Activated CD4-positive, alpha-beta T cell treated with anti-CD3 and anti-CD28 coated beads, Interleukin-2, amount 10 ng/mL, durations not matched to agents 24 days and 14 days (primary cell): Measurements from ENCODE around the gene GRIP1. TPM values are rescaled to one million over a fixed set of nuclear protein-coding genes. Genes with fewer than 3 reads are reported as not detected.
A peak's percentile ranks its signal among the peaks of the same experiment; 100 is the strongest.
"Not testable (repeated sequence)": the region's sequence is repeated elsewhere in the genome, so short reads cannot be mapped to it uniquely, and the experiment has no call there.

Source experiments
- DNase-seq: peaks from one replicate; pipeline ENCODE4 v3.0.0; 2022
- H3K27ac Mint-ChIP-seq: one replicate; pipeline ENCODE4 v1.8.0; 2022; ENCODE audit warnings: mild to moderate bottlenecking, mixed read lengths
- H3K27me3 Mint-ChIP-seq: one replicate; pipeline ENCODE4 v1.8.0; 2022; ENCODE audit warnings: mixed read lengths
- H3K36me3 Mint-ChIP-seq: one replicate; pipeline ENCODE4 v1.8.0; 2022; ENCODE audit warnings: low read depth, mild to moderate bottlenecking, mixed read lengths
- H3K4me1 Mint-ChIP-seq: one replicate; pipeline ENCODE4 v1.8.0; 2021; ENCODE audit warnings: mixed read lengths
- H3K4me3 Mint-ChIP-seq: one replicate; pipeline ENCODE4 v1.8.0; 2022; ENCODE audit warnings: mild to moderate bottlenecking, moderate library complexity, mixed read lengths
- H3K9me3 Mint-ChIP-seq: one replicate; pipeline ENCODE4 v1.8.0; 2021; ENCODE audit warnings: mixed read lengths
- intact Hi-C: fragments of 100-400 bp; cut with micrococcal nuclease; formaldehyde crosslinking; loops from one replicate; pipeline ENCODE4 v1.15.1; 2023
- total RNA-seq: library from RNA; stranded (reverse); gene quantifications from 2 replicates; pipeline ENCODE4 v1.2.3, GENCODE V29; 2022

The GRIP1 gene
- total RNA-seq, 1 donor from 2014 or later, result 0.40 TPM

DNA sequence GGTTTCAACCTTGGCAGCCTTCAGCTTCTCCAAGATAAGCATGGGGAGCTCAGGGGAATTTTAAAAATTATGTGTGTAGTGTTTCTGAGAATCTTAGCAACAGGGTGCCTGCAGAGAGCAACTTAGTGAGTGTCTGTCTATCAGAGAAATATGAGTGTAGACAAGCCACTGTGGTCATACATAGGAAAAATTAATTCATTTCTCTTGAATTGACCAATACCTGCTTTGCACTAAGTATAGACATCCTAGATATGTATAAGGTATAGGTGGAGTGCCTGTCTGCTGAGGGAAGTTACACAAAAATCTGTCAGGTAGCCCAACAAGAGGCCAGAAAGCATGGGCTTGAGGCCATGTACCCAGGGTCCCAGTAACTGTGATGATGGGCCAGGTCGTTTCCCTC is 355.9 kb downstream of the GRIP1 start:
- Mint-ChIP-seq H3K27ac (no peak overlapping the region), H3K27me3 (no peaks in the 10 kb centered on the region), H3K9me3 (no peaks in the 10 kb centered on the region), H3K36me3 (peaks cover 70% of the 10 kb centered on the region), H3K4me3 (no peak overlapping the region), H3K4me1 (peaks cover 15% of the 10 kb centered on the region)
- peak; percentile 49 for DNase-seq
- intact Hi-C loops, result no loop called here

DNA sequence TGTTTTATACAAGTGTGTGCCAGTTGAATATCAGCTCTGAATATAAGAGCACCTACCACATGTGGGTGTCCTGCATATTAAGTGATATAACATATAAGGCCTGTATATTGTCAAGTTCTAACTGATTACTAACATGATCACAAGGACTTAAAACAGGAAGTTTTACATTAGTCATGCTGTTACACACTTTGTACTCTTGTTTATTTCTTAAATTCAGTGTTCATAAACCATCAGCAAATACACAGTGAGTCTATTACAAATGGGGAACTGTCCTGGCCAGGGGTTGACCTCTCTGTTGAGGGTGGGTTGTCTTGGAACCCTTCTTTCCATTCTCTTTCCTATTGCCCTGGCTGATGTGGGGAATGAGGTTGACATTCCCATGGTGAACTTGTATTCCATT is 357.4 kb downstream of the GRIP1 start:
- intact Hi-C loops, result no loop called here

DNA sequence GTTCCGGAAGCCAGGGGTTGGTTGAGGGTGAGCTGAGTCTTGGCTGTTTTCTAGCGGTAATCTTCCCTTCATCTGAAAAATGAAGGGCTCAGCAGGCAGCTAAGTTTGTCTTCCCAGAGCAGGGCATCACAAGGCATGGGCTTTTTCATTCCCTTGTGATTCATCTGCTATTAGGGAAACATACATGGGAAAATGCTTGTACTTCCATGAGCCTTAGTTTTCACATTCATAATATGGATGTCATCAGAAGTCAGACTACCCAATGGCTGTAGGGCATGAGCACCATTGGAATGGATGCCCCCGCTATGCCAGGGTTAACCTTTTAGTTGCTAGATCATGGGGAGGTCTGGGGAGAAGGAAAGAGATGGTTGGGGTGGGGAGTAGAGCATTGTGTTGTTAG is 357.9 kb downstream of the GRIP1 start:
- no peaks in the 10 kb centered on the region for H3K9me3 Mint-ChIP-seq
- no peak overlapping the region for H3K27ac Mint-ChIP-seq
- intact Hi-C loops, result no loop called here
- H3K36me3 Mint-ChIP-seq, result peaks cover 66% of the 10 kb centered on the region
- no peak overlapping the region for H3K4me3 Mint-ChIP-seq
- H3K4me1 Mint-ChIP-seq, result peaks cover 16% of the 10 kb centered on the region
- H3K27me3 Mint-ChIP-seq, result no peaks in the 10 kb centered on the region
- peak; percentile 41 for DNase-seq

More for the DNA sequence above, 357.4 kb downstream of the GRIP1 start:
- H3K4me1 Mint-ChIP-seq, result peaks cover 16% of the 10 kb centered on the region
- H3K4me3 Mint-ChIP-seq, result no peak overlapping the region
- H3K9me3 Mint-ChIP-seq, result no peaks in the 10 kb centered on the region
- peak; percentile 37 for DNase-seq
- H3K36me3 Mint-ChIP-seq, result peaks cover 66% of the 10 kb centered on the region
- H3K27me3 Mint-ChIP-seq, result no peaks in the 10 kb centered on the region
- H3K27ac Mint-ChIP-seq, result no peak overlapping the region

DNA sequence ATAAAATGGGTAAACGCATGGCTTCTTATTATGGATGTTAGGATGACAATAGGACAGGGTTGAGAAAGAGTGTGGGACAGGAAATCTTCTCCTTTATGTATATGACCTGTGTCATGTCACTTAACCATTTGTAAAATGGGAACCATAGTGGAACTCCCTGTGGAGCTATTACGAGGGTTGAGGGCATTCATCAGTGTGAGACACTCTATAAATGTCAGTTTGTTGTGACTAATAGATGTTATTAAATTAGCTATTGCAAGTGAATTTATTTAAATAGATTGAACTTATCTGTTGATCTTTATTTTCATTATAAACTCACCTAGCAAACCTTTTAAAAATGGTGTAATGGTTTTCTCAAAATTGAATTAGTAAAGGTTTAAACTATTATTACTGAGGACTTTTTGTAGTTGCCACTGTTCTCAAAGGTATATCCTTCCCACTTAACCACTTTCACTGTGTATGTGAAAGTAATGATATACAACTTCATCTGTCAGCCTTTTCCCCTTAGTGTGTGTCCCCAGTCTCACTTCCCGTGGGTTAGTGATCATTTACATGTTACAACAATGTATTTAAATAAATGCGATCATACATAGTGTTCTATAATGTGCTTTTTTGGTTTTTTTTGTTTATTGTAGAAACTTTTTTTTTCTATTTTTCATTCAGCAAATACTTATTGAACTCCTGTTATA is 359.5 kb downstream of the GRIP1 start:
- H3K27ac Mint-ChIP-seq, result no peak overlapping the region
- H3K4me3 Mint-ChIP-seq, result no peak overlapping the region
- peak; percentile 20 for DNase-seq
- intact Hi-C loops, result no loop called here
- peaks cover 64% of the 10 kb centered on the region for H3K36me3 Mint-ChIP-seq
- H3K27me3 Mint-ChIP-seq, result no peaks in the 10 kb centered on the region
- H3K9me3 Mint-ChIP-seq, result no peaks in the 10 kb centered on the region
- H3K4me1 Mint-ChIP-seq, result peaks cover 16% of the 10 kb centered on the region

DNA sequence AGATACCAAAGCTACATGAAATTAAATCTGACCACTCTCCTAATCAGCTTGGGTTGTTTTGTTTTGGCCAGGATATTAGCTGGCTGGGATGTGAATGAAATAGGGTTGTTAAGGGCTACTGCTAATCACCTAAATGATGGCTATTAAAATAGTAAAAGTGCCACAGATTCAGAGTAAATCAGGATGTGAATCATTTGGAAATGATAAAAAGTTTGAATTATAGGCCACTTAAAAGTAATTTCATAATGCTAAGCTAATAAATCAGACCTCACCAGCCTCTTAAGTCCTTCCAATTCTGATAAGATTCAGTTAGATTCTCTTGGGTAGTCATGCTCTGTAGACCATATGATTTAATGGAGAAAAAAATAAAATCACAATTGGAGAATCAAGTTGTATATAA is 364.6 kb downstream of the GRIP1 start:
- H3K9me3 Mint-ChIP-seq, result no peaks in the 10 kb centered on the region
- no peak overlapping the region for H3K4me3 Mint-ChIP-seq
- H3K27me3 Mint-ChIP-seq, result no peaks in the 10 kb centered on the region
- H3K4me1 Mint-ChIP-seq, result peaks cover 46% of the 10 kb centered on the region
- peaks cover 72% of the 10 kb centered on the region for H3K36me3 Mint-ChIP-seq
- peak; percentile 14 for DNase-seq
- intact Hi-C loops, result no loop called here
- H3K27ac Mint-ChIP-seq, result no peak overlapping the region

DNA sequence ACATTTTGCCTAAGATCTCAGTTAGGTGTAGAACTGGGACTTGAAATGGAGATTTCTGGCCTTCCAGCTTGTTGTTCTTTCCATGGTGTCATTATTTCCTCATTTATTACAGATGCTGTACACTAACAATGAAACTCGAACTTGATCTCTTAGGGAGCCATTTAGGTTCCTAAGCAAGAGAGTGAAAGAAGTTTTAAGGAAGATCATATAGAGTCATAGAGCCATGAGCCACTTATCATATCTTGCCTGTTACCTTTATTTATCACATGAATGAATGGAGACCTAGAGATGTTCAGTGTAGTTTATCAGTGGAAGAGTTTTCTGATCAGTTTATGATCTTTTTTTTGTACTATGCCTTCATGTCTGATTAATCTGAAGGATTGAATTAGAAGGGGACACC is 366.7 kb downstream of the GRIP1 start:
- intact Hi-C loops, result no loop called here

DNA sequence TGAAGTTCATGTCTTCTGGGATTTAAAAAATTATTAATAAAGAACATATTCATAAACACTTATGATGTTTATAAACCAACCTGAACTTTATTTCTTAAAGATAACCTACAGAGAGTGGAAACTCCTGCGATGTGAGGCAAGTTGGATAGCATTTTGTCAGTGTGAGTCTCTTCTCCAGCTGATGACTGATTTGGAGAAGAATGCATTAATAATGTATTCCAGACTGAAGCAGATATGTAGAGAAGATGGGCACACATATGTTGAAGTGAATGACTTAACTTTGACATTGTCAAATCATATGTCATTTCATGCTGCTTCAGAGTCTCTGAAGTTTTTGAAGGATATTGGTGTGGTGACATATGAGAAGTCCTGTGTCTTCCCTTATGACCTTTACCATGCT is 369.3 kb downstream of the GRIP1 start:
- Mint-ChIP-seq H3K27me3 (no peaks in the 10 kb centered on the region), H3K36me3 (peaks cover 79% of the 10 kb centered on the region)
- intact Hi-C loops, result loop anchor here (10.0 kb wide), 1 partner anchor 645 kb away; no protein-coding TSS in a partner anchor

More for the DNA sequence above, 366.7 kb downstream of the GRIP1 start:
- Mint-ChIP-seq H3K4me1 (peaks cover 51% of the 10 kb centered on the region), H3K9me3 (no peaks in the 10 kb centered on the region), H3K4me3 (peak overlapping the region; percentile 54), H3K27ac (peak overlapping the region; percentile 2), H3K27me3 (no peaks in the 10 kb centered on the region), H3K36me3 (peaks cover 76% of the 10 kb centered on the region)
- no peak for DNase-seq

DNA sequence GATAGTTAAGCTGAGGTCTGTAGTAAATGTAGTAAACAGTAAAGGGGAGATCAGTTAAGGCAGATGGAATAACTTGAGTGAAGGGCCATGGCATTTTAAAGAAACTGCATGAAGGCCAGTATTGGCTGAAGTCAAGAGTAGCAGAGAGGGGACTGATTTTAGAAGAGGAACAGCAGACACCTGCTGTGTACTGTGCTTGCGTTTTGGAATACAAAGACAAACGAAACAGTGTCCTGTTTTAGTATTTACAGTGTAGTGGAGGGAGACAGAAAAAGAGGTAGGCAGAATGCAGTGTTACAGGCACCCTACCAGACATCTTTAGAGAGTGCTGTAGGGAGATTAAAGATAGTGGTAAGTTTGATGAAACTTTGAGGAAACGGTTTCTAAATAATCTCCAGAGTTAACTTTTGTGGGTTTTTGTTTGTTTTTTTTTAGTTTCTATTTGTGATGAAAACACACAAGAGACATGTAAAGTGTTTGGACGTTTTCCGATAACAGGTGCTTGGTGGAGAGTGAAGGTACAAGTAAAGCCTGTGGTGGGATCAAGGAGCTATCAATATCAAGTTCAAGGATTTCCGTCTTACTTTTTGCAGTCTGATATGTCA is 374.5 kb downstream of the GRIP1 start:
- Mint-ChIP-seq H3K9me3 (no peaks in the 10 kb centered on the region), H3K36me3 (peaks cover 43% of the 10 kb centered on the region), H3K27me3 (no peaks in the 10 kb centered on the region), H3K4me3 (peak overlapping the region; percentile 99), H3K4me1 (peaks cover 52% of the 10 kb centered on the region), H3K27ac (peak overlapping the region; percentile 100)
- intact Hi-C loops, result loop anchor here (5.0 to 10.0 kb wide), 3 partner anchors 640 to 1692 kb away; partner anchors contain the start of genes LEMD3 and RASSF3
- peak; percentile 70 for DNase-seq

More for the DNA sequence above, 369.3 kb downstream of the GRIP1 start:
- no peaks in the 10 kb centered on the region for H3K9me3 Mint-ChIP-seq
- no peak overlapping the region for H3K4me3 Mint-ChIP-seq
- H3K27ac Mint-ChIP-seq, result no peak overlapping the region
- peaks cover 64% of the 10 kb centered on the region for H3K4me1 Mint-ChIP-seq
- no peak for DNase-seq

DNA sequence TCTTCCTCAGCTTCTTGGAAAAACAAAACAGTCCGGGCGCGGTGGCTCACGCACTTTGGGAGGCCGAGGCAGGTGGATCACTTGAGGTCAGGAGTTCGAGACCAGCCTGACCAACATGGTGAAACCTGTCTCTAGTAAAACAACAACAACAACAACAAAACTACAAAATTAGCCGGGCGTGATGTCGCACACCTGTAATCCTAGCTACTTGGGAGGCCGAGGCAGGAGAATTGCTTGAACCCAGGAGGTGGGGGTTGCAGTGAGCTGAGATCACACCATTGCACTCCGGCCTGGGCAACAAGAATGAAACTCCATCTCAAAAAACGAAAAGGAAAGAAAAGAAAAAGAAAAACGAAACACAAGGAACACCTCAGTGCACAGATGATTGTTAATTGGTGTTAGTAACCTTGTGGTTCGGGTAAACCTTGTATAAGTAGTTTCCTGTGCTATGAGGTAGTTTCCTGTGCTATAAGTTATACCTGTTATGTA is 375.5 kb downstream of the GRIP1 start:
- H3K9me3 Mint-ChIP-seq, H3K27me3 Mint-ChIP-seq: not testable (repeated sequence)
- H3K27ac Mint-ChIP-seq, result peak overlapping the region; percentile 100
- H3K4me3 Mint-ChIP-seq, result peak overlapping the region; percentile 99
- H3K36me3 Mint-ChIP-seq, result peaks cover 37% of the 10 kb centered on the region
- intact Hi-C loops, result loop anchor here (5.0 to 10.0 kb wide), 3 partner anchors 639 to 1691 kb away; partner anchors contain the start of genes LEMD3 and RASSF3
- H3K4me1 Mint-ChIP-seq, result peaks cover 47% of the 10 kb centered on the region
- DNase-seq, result peak; percentile 83

DNA sequence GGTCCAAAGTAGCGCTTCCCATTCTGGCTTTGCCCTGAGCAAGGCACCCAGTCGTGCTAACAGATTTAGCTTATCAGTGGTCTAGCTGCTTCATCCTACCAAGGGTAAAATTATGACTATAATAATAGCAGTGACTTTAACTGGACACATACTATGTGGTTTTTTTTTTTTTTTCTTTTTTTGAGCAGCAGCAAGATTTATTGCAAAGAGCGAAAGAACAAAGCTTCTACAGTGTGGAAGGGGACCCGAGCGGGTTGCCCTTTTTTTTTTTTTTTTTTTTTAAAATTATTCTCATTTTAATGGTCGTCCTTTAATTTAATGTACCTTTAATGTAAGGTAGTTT is 376.1 kb downstream of the GRIP1 start:
- Mint-ChIP-seq H3K9me3 (no peaks in the 10 kb centered on the region), H3K27me3 (no peaks in the 10 kb centered on the region), H3K36me3 (peaks cover 32% of the 10 kb centered on the region), H3K27ac (peak overlapping the region; percentile 100), H3K4me1 (peaks cover 44% of the 10 kb centered on the region), H3K4me3 (peak overlapping the region; percentile 99)
- DNase-seq, result no peak
- intact Hi-C loops, result loop anchor here (1.0 to 10.0 kb wide), 6 partner anchors 14 to 1690 kb away; partner anchors contain the start of genes LEMD3, RASSF3 and TMBIM4

DNA sequence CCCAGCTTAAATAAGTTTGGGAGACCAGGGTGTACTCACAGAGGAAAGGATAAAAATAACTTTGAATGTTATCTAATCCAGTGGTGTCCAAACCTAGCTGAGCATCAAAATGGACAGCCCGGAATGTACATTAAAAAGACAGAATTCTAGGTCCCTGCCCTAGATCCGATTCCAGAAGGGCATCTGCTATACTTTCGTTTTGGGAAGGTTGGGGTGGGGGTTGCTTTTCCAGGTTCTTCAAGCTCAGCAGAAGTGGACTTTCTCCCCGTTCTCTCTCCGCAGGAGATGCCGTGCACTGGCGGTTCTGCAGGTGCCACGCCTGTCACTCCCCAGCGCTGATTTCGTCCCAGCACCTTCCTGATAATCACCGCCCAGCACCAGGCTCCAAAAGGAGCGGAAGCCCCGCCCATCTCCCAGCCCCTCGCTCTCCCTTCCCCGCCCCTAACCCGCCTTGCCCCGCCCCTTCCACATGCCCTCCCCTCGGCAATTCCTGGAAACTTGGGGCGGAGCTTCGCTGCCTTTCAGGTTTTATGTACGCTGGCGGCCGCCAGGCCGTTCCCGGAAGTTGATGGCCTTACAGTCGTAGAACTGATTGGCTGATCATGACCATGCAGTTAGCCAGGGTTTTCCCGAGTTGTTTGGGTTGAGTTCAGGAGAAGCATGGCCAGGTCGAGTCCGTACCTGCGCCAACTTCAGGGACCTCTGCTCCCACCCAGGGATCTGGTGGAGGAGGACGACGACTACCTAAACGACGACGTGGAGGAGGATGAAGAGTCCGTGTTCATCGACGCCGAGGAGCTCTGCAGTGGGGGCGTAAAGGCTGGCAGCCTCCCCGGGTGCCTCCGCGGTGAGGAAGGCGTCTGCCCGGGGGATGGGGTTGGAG is 376.7 kb downstream of the GRIP1 start, which contains the start of gene HELB:
Gene HELB, plus strand, starts transcription at position 550 of the 883 bp plus-strand sequence. Its CDS starts 111 bp downstream, at position 661.
- H3K4me3 Mint-ChIP-seq, result peak within 1 kb of the TSS; percentile 99
- H3K36me3 Mint-ChIP-seq, result peaks cover 28% of the 10 kb centered on the region
- no peaks in the 10 kb centered on the region for H3K27me3 Mint-ChIP-seq
- H3K4me1 Mint-ChIP-seq, result peaks cover 45% of the 10 kb centered on the region
- peak within 1 kb of the TSS; percentile 100 for H3K27ac Mint-ChIP-seq
- intact Hi-C loops, result loop anchor here (1.0 to 10.0 kb wide), 6 partner anchors 14 to 1690 kb away; partner anchors contain the start of genes LEMD3, RASSF3 and TMBIM4
- peak; percentile 98 for DNase-seq
- H3K9me3 Mint-ChIP-seq, result no peaks in the 10 kb centered on the region

DNA sequence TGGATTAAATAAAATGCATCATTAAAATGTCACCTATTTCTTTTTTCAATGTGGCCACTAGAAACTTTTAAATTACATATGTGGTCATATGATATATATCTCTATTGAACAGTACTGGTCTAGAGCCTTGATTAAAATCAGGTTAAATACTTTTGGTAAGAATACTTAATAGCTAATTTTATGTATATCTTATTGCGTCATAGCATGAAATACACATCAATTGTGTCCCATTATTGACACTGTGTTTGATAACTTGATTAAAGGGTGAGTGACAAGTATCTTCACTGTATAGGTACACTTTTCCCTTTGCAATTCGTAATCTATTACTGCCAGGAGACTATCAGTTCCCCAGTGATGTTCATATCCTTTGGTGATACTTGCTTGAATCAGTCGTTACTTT is 381.0 kb downstream of the GRIP1 start:
- Mint-ChIP-seq H3K27ac (no peak overlapping the region), H3K4me1 (peaks cover 33% of the 10 kb centered on the region), H3K27me3 (no peaks in the 10 kb centered on the region), H3K9me3 (no peaks in the 10 kb centered on the region), H3K4me3 (no peak overlapping the region), H3K36me3 (peaks cover 3% of the 10 kb centered on the region)
- intact Hi-C loops, result no loop called here
- no peak for DNase-seq
